ENCODE measurements around the gene NUP93. TPM values are rescaled to one million over a fixed set of nuclear protein-coding genes. Genes with fewer than 3 reads are reported as not detected.

NUP93 gene
- total and polyA plus RNA-seq, 2 experiments from 2014 or later: 139 to 187 TPM

DNA sequence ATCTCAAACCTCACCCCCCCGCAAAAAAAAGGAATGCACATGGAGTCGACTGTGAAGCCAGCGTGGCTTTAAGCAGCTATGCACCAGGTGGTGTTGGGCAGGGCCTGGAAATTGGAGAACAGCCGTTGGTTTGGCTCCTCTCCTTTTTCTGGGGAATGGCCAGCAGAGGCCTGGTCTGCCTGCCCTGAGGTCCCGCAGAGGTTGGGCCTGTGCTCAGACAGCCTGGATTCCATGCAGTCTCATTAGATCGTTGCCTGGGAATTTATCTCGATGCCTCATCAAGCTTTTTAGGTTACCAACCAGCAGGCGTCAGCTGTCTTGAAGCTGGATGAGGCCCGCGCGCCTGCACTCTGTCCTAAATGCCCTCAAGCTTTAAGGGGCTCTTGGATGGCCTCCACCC lies 144.9 kb downstream of the NUP93 start (continued):
- TF ChIP-seq NANOG (IDR thresholded peaks at IDR 0.05; ENCODE audit: borderline replicate concordance): no peak
- no peak for TF ChIP-seq REST (IDR thresholded peaks at IDR 0.05; ENCODE audit: unreplicated experiment)
- no peak for TF ChIP-seq CREB1 (CRISPR knock-in tag; IDR thresholded peaks at IDR 0.05; ENCODE audit: low read depth)
- no peak for TF ChIP-seq POLR2AphosphoS5 (IDR thresholded peaks at IDR 0.05; ENCODE audit: low read depth)
- TF ChIP-seq JUNB (IDR thresholded peaks at IDR 0.05; ENCODE audit: unreplicated experiment): no peak

DNA sequence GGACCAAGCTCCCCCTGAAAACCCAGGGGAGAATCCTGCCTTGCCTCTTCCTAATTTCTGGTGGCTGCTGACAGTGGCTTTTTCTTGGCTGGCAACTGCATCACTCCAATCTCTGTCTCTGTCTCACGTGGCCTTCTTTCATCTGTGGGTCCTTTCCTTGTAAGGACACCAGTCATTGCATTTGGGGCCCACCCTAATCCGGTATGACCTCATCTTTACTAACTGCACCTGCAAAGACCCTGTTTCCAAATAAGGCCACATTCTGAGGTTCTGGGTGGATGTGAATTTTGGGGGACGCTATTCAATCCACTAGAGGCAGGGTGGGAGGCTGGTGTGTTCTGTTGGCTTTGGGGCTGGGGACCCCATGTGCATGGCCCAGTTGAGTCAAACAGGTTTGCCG lies 146.1 kb downstream of the NUP93 start:
- H3K4me3 ChIP-seq: no peak overlapping the region
- Mint-ChIP-seq H3K27ac (0 out of 2 replicates have a peak overlapping the region, but pooled peaks have one; percentile 42), H3K4me3 (no peak overlapping the region), H3K4me1 (no peaks in the 10 kb centered on the region; the same call in 2 of the 3 replicates), H3K36me3 (ENCODE audit: low read depth) (no peaks in the 10 kb centered on the region), H3K9me3 (no peaks in the 10 kb centered on the region), H3K27me3 (ENCODE audit: insufficient read depth, low read depth, poor library complexity) (no peaks in the 10 kb centered on the region)
- DNase-seq (ENCODE audit: low spot score) (no peak), ATAC-seq (no peak)
- no peaks in the 10 kb centered on the region for H3K4me1 ChIP-seq (ENCODE audit: insufficient read depth)
- no peak overlapping the region for H3K27ac ChIP-seq (ENCODE audit: low read depth)
- no peaks in the 10 kb centered on the region for H3K27me3 ChIP-seq (ENCODE audit: insufficient read depth)
- H3K9me2 ChIP-seq (ENCODE audit: insufficient read depth): no peaks in the 10 kb centered on the region
- H3K36me3 ChIP-seq (ENCODE audit: insufficient read depth): no peaks in the 10 kb centered on the region
- no peak overlapping the region for H2AFZ ChIP-seq
- H3F3A ChIP-seq (replicated peaks; ENCODE audit: low read depth): no peaks in the 10 kb centered on the region
- no peak overlapping the region for H3K4me2 ChIP-seq
- H3K79me2 ChIP-seq (replicated peaks; ENCODE audit: insufficient read depth): no peaks in the 10 kb centered on the region
- no peaks in the 10 kb centered on the region for H4K20me1 ChIP-seq (replicated peaks; ENCODE audit: insufficient read depth)
- no peak for TF ChIP-seq ZNF462 (CRISPR knock-in tag; IDR thresholded peaks at IDR 0.05)
- no peak for TF ChIP-seq ZNF331 (CRISPR knock-in tag; IDR thresholded peaks at IDR 0.05; ENCODE audit: low read depth)
- TF ChIP-seq EZH2 (IDR thresholded peaks at IDR 0.05; ENCODE audit: low read depth, unreplicated experiment): no peak
- TF ChIP-seq REST (IDR thresholded peaks at IDR 0.05; ENCODE audit: unreplicated experiment): no peak
- no peak for TF ChIP-seq STAT1 (IDR thresholded peaks at IDR 0.05; ENCODE audit: unreplicated experiment)
- no peak for TF ChIP-seq NANOG (IDR thresholded peaks at IDR 0.05; ENCODE audit: borderline replicate concordance)
- no peak for TF ChIP-seq ZNF114 (CRISPR knock-in tag; IDR thresholded peaks at IDR 0.05)
- no peak for TF ChIP-seq JUNB (IDR thresholded peaks at IDR 0.05; ENCODE audit: unreplicated experiment)
- no peak for TF ChIP-seq CREB1 (CRISPR knock-in tag; IDR thresholded peaks at IDR 0.05; ENCODE audit: low read depth)
- TF ChIP-seq EZH2phosphoT487 (IDR thresholded peaks at IDR 0.05; ENCODE audit: unreplicated experiment): no peak
- TF ChIP-seq POLR2AphosphoS5 (IDR thresholded peaks at IDR 0.05; ENCODE audit: low read depth): no peak

All from GM23338 (cell line).